A673 (cell line): Measurements from ENCODE around the gene PCBP4.

Experiments
- EZH2 ChIP-seq: fragments of 200-600 bp; sonication (generic); IDR thresholded peaks from 2 replicates; pipeline ENCODE4 v1.6.1; 2017; ENCODE audit warnings: borderline replicate concordance, low read depth, mild to moderate bottlenecking, mixed read lengths, antibody characterized with exemption, low read length; ENCODE audit not compliant: poor library complexity, severe bottlenecking
- TF ChIP-seq, protein P1 (sequence below): fragments of 300-800, 200-600 bp; sonication (generic); conservative IDR thresholded peaks from 2 replicates; pipeline ENCODE4 v1.5.1; 2017; ENCODE audit warnings: low read depth, mild to moderate bottlenecking, antibody characterized with exemption, low read length, moderate library complexity, mixed read lengths

DNA sequence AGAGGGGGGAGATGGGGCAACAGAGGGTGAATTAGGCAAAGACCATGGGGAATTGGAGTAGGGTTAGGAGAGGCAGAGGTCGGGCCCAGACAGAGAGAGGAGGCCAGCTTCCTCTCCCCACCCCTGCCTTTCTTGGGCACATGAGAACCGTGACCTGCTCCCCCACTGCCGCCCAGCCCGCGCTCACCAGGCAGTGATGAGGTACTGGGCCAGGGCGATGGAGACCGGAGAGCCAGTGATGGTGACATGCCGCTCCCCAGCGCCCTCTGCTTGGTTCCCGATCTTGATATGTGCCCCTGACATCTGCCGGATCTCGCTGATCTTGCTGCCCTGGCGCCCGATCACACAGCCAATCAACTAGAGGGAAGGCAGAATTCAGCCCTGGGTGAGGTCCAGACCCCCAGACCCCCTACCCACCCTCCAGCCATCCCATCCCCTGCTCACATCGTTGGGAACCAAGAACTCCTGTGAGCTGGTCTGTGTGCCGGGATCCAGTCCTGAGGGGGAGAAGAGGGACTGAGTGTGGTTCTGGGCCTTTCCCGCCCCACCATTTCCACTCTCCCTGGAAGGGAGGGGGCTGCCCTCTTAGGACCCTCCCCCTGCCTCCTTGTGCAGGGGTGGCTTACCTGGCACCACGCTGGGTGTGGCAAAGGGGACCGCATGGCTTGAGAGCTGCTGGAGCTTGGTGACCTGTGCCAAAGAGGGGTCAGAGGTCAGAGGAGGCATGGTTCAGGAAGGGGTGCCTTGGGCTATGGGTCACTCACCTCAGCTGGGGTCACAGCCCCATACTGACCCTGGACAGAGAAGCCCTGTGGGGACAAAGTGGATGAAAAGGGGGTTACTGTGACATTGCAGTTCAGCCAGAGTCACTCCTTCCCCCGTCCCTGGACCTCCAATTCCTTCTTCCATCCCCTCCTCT lies 8.4 kb downstream of the PCBP4 start:
- TF ChIP-seq, protein P1, sequence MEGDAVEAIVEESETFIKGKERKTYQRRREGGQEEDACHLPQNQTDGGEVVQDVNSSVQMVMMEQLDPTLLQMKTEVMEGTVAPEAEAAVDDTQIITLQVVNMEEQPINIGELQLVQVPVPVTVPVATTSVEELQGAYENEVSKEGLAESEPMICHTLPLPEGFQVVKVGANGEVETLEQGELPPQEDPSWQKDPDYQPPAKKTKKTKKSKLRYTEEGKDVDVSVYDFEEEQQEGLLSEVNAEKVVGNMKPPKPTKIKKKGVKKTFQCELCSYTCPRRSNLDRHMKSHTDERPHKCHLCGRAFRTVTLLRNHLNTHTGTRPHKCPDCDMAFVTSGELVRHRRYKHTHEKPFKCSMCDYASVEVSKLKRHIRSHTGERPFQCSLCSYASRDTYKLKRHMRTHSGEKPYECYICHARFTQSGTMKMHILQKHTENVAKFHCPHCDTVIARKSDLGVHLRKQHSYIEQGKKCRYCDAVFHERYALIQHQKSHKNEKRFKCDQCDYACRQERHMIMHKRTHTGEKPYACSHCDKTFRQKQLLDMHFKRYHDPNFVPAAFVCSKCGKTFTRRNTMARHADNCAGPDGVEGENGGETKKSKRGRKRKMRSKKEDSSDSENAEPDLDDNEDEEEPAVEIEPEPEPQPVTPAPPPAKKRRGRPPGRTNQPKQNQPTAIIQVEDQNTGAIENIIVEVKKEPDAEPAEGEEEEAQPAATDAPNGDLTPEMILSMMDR = no peak
- TF ChIP-seq EZH2 = no peak
